Measurements from ENCODE around the gene HDAC4. TPM values are rescaled to one million over a fixed set of nuclear protein-coding genes. Genes with fewer than 3 reads are reported as not detected.

The HDAC4 gene
- total RNA-seq, 1 experiment from 2014 or later = 47.6 TPM

- Histone ChIP-seq H3K27ac (ENCODE audit: low read depth, low read length) (no peak overlapping the region), H2AFZ (ENCODE audit: low read depth, low read length, poor library complexity, severe bottlenecking) (no peak overlapping the region), H3K79me2 (ENCODE audit: insufficient read depth, low read length) (peaks cover 13% of the 10 kb centered on the region; the same call in 1 of the 2 replicates), H3K9me2 (ENCODE audit: insufficient read depth) (no peaks in the 10 kb centered on the region), H3K9ac (ENCODE audit: low read length) (no peak overlapping the region), H3K9me3 (ENCODE audit: control insufficient read depth in 1 of 2, insufficient read depth in 1 of 2, low read depth in 1 of 2, low read length in 2 of 2) (no peaks in the 10 kb centered on the region), H3K36me3 (ENCODE audit: control insufficient read depth in 1 of 2, insufficient read depth in 2 of 2, low read length in 2 of 2) (no peaks in the 10 kb centered on the region), H3K4me2 (ENCODE audit: low read length) (no peak overlapping the region), H3K4me3 (replicated peaks in 1 of 2; ENCODE audit: low read depth in 1 of 2, low read length in 2 of 2) (no peak overlapping the region), H3K4me1 (ENCODE audit: control insufficient read depth in 1 of 2, insufficient read depth in 2 of 2, low read length in 2 of 2) (peaks cover 28 to 53% of the 10 kb centered on the region in 2 experiments), H3K27me3 (ENCODE audit: insufficient read depth, low read length) (no peaks in the 10 kb centered on the region), H4K20me1 (ENCODE audit: insufficient read depth) (no peaks in the 10 kb centered on the region)
- intact Hi-C loops (cut with micrococcal nuclease) = no loop called here
- RAD21 ChIA-PET (ENCODE audit: low non-redundant PET in 1 of 2, low total read pairs in 2 of 2, uncharacterized antibody in 2 of 2, unreplicated experiment in 2 of 2) = no interaction called here
- BruUV-seq (replicated peaks) = no TSS peak
- POLR2A ChIA-PET = no interaction called here
- DNase-seq (ENCODE audit: low read depth, low spot score) (no peak), ATAC-seq (no peak)
- TF ChIP-seq ATF3 (IDR thresholded peaks at IDR 0.05) (no peak), POLR2A (IDR thresholded peaks at IDR 0.05; ENCODE audit: borderline replicate concordance, extremely low read depth, insufficient read depth, insufficient read length) (no peak), YY1 (IDR thresholded peaks at IDR 0.05; ENCODE audit: extremely low read depth, insufficient replicate concordance, low read depth, low read length) (no peak), EZH2 (IDR thresholded peaks at IDR 0.05) (no peak), SP1 (IDR thresholded peaks at IDR 0.05; ENCODE audit: low read depth) (no peak), SRF (IDR thresholded peaks at IDR 0.05; ENCODE audit: low read depth) (no peak), TCF7L2 (IDR thresholded peaks at IDR 0.05; ENCODE audit: borderline replicate concordance, extremely low read depth, insufficient read depth, insufficient read length) (no peak)
- CTCF ChIA-PET = no interaction called here
Observed at GRCh38 chr2:239326831-239327535, 73.8 kb downstream of the HDAC4 start.

GRCh38 chr2:239324456-239324855 lies 76.4 kb downstream of the HDAC4 start:
- ChIA-PET CTCF (no interaction called here), RAD21 (ENCODE audit: low non-redundant PET in 1 of 2, low total read pairs in 2 of 2, uncharacterized antibody in 2 of 2, unreplicated experiment in 2 of 2) (no interaction called here), POLR2A (no interaction called here)
- H3K36me3 ChIP-seq (ENCODE audit: control insufficient read depth in 1 of 2, insufficient read depth in 2 of 2, low read length in 2 of 2) = no peaks in the 10 kb centered on the region
- no peaks in the 10 kb centered on the region for H3K9me3 ChIP-seq (ENCODE audit: control insufficient read depth in 1 of 2, insufficient read depth in 1 of 2, low read depth in 1 of 2, low read length in 2 of 2)
- H3K4me1 ChIP-seq (ENCODE audit: control insufficient read depth in 1 of 2, insufficient read depth in 2 of 2, low read length in 2 of 2) = peaks cover 36 to 73% of the 10 kb centered on the region in 2 experiments
- H3K79me2 ChIP-seq (ENCODE audit: insufficient read depth, low read length) = peaks cover 21% of the 10 kb centered on the region; the same call in 1 of the 2 replicates
- no peak overlapping the region for H3K9ac ChIP-seq (ENCODE audit: low read length)
- no peaks in the 10 kb centered on the region for H3K9me2 ChIP-seq (ENCODE audit: insufficient read depth)
- DNase-seq (ENCODE audit: low read depth, low spot score) (no peak), ATAC-seq (no peak)
- no TSS peak for BruUV-seq (replicated peaks)
- no peak overlapping the region for H3K4me3 ChIP-seq (replicated peaks in 1 of 2; ENCODE audit: low read depth in 1 of 2, low read length in 2 of 2)
- no peaks in the 10 kb centered on the region for H4K20me1 ChIP-seq (ENCODE audit: insufficient read depth)
- H3K4me2 ChIP-seq (ENCODE audit: low read length) = no peak overlapping the region
- no peak overlapping the region for H3K27ac ChIP-seq (ENCODE audit: low read depth, low read length)
- intact Hi-C loops (cut with micrococcal nuclease) = no loop called here
- no peak overlapping the region for H2AFZ ChIP-seq (ENCODE audit: low read depth, low read length, poor library complexity, severe bottlenecking)
- no peak for TF ChIP-seq ZNF274 (IDR thresholded peaks at IDR 0.05; ENCODE audit: low read depth, low read length)
- no peak for TF ChIP-seq SP1 (IDR thresholded peaks at IDR 0.05; ENCODE audit: low read depth)
- no peak for TF ChIP-seq ZFX (IDR thresholded peaks at IDR 0.05)
- H3K27me3 ChIP-seq (ENCODE audit: insufficient read depth, low read length) = no peaks in the 10 kb centered on the region
